ENCODE measurements around the gene GPR37. TPM values are rescaled to one million over a fixed set of nuclear protein-coding genes. Genes with fewer than 3 reads are reported as not detected.
A peak's percentile ranks its signal among the peaks of the same experiment; 100 is the strongest.

The GPR37 gene
- total RNA-seq, 3 donors from 2014 or later, result 0.93 to 1.2 (median 1.1) TPM

GRCh38 chr7:124764051-124764846, 1.3 kb downstream of the GPR37 start:
- H3K36me3 ChIP-seq (ENCODE audit: low read depth), result no peaks in the 10 kb centered on the region
- TF ChIP-seq CTCF (IDR thresholded peaks at IDR 0.05), result no peak
- DNase-seq (peak in 1 of 3 donors; percentile 21), ATAC-seq (no peak)
- no peak overlapping the region for H3K4me3 ChIP-seq
- intact Hi-C loops (cut with DNase I, micrococcal nuclease), result no loop called here
- peaks cover 12% of the 10 kb centered on the region for H3K4me1 ChIP-seq (ENCODE audit: low read depth)
- no peaks in the 10 kb centered on the region for H3K9me3 ChIP-seq

GRCh38 chr7:124762611-124763143, 2.9 kb downstream of the GPR37 start:
- intact Hi-C loops (cut with DNase I, micrococcal nuclease), result no loop called here
- H3K9me3 ChIP-seq, result no peaks in the 10 kb centered on the region
- peaks cover 12% of the 10 kb centered on the region for H3K4me1 ChIP-seq (ENCODE audit: low read depth)
- no peak for ATAC-seq
- TF ChIP-seq CTCF (IDR thresholded peaks at IDR 0.05), result no peak
- no peaks in the 10 kb centered on the region for H3K36me3 ChIP-seq (ENCODE audit: low read depth)
- peak in 2 of 3 donors; percentile 35 to 75 for DNase-seq
- H3K4me3 ChIP-seq, result no peak overlapping the region

- Histone ChIP-seq H3K4me1 (ENCODE audit: low read depth) (peaks cover 12% of the 10 kb centered on the region), H3K4me3 (no peak overlapping the region), H3K9me3 (no peaks in the 10 kb centered on the region), H3K36me3 (ENCODE audit: low read depth) (no peaks in the 10 kb centered on the region)
- intact Hi-C loops (cut with DNase I, micrococcal nuclease), result no loop called here
- TF ChIP-seq CTCF (IDR thresholded peaks at IDR 0.05), result no peak
- ATAC-seq, result no peak
- no peak for DNase-seq
Measured at GRCh38 chr7:124761164-124761715, 4.4 kb downstream of the GPR37 start.

GRCh38 chr7:124758327-124758726, 7.3 kb downstream of the GPR37 start:
- DNase-seq (no peak), ATAC-seq (no peak)
- TF ChIP-seq CTCF (IDR thresholded peaks at IDR 0.05), result no peak
- Histone ChIP-seq H3K4me1 (ENCODE audit: low read depth) (no peaks in the 10 kb centered on the region), H3K4me3 (no peak overlapping the region), H3K36me3 (ENCODE audit: low read depth) (no peaks in the 10 kb centered on the region), H3K9me3 (no peaks in the 10 kb centered on the region)
- intact Hi-C loops (cut with DNase I, micrococcal nuclease), result no loop called here

GRCh38 chr7:124754576-124755268, 10.9 kb downstream of the GPR37 start:
- ATAC-seq, result no peak
- intact Hi-C loops (cut with DNase I, micrococcal nuclease), result no loop called here

More at GRCh38 chr7:124754576-124755268, 10.9 kb downstream of the GPR37 start:
- no peak overlapping the region for H3K4me3 ChIP-seq
- DNase-seq, result no peak
- no peak for TF ChIP-seq CTCF (IDR thresholded peaks at IDR 0.05)
- no peaks in the 10 kb centered on the region for H3K9me3 ChIP-seq
- H3K36me3 ChIP-seq (ENCODE audit: low read depth), result no peaks in the 10 kb centered on the region
- H3K4me1 ChIP-seq (ENCODE audit: low read depth), result no peaks in the 10 kb centered on the region
